RWPE1 (cell line): ENCODE results near the gene IGSF9B.

Experiments
- CTCF ChIA-PET: fragments of 350-600 bp; sonication (Branson Sonifier 250); formaldehyde crosslinking; extraction: SDS; loops from one replicate; lab custom pipeline; 2021; lab: Yijun Ruan, JAX
- POLR2A ChIA-PET: fragments of 400-600 bp; formaldehyde crosslinking; extraction: SDS; loops from one replicate; lab custom pipeline; 2020; ENCODE audit warnings: antibody characterized with exemption; ENCODE audit not compliant: low non-redundant PET; lab: Yijun Ruan, JAX
- DNase-seq: peaks from one replicate; pipeline ENCODE4 v3.0.0; 2012; ENCODE audit warnings: low spot score
- H3K27ac ChIP-seq: fragments of 450-650 bp; 2 replicates; pipeline ENCODE4 v1.5.1; 2017
- CTCF ChIP-seq: fragments of 450-650 bp; conservative IDR thresholded peaks from 2 replicates; pipeline ENCODE4 v1.5.1; 2017; ENCODE audit warnings: low read depth, mild to moderate bottlenecking

Gene IGSF9B

GRCh38 chr11:133984828-133985227, 28.1 kb upstream of the IGSF9B start:
- DNase-seq = no peak
- H3K27ac ChIP-seq = no peak overlapping the region
- POLR2A ChIA-PET = no interaction called here
- CTCF ChIA-PET = interaction anchor here (0.6 to 1.1 kb wide), 2 partner anchors 57 to 283 kb away, joined by 3 read pairs; no protein-coding TSS in a partner anchor
- no peak for TF ChIP-seq CTCF

- no peak for TF ChIP-seq CTCF
- no peak for DNase-seq
- H3K27ac ChIP-seq = no peak overlapping the region
- ChIA-PET CTCF (no interaction called here), POLR2A (no interaction called here)
These were observed 27.0 kb upstream of the IGSF9B start for GRCh38 chr11:133983660-133984316.

GRCh38 chr11:133982876-133983275, 26.1 kb upstream of the IGSF9B start:
- ChIA-PET POLR2A (no interaction called here), CTCF (no interaction called here)
- no peak for DNase-seq
- no peak overlapping the region for H3K27ac ChIP-seq
- TF ChIP-seq CTCF = no peak

GRCh38 chr11:133982151-133982550, 25.4 kb upstream of the IGSF9B start:
- no peak for DNase-seq
- ChIA-PET CTCF (no interaction called here), POLR2A (no interaction called here)
- H3K27ac ChIP-seq = no peak overlapping the region
- no peak for TF ChIP-seq CTCF

- CTCF ChIA-PET = no interaction called here
- no peak for TF ChIP-seq CTCF
- H3K27ac ChIP-seq = no peak overlapping the region
- DNase-seq = no peak
- POLR2A ChIA-PET = no interaction called here
These were observed 24.4 kb upstream of the IGSF9B start for GRCh38 chr11:133981156-133981555.

GRCh38 chr11:133980665-133981064, 23.9 kb upstream of the IGSF9B start:
- TF ChIP-seq CTCF = no peak
- POLR2A ChIA-PET = no interaction called here
- CTCF ChIA-PET = no interaction called here
- no peak overlapping the region for H3K27ac ChIP-seq
- DNase-seq = no peak
